Peyer's patch (tissue), 4 donors: ENCODE results near the gene STUM. TPM values are rescaled to one million over a fixed set of nuclear protein-coding genes. Genes with fewer than 3 reads are reported as not detected.

Source experiments
- DNase-seq, 3 donors: peaks; one replicate each; pipeline ENCODE4 v3.0.0-alpha.2; 2017 to 2019
- H3K27ac ChIP-seq, 4 donors: fragments of 200-600 bp; sonication (generic); one replicate each; pipeline ENCODE4 v1.5.1; 2016 to 2019
- H3K27me3 ChIP-seq, 2 donors: fragments of 200-600 bp; sonication (generic); one replicate each; pipeline ENCODE4 v1.5.1; 2019
- H3K36me3 ChIP-seq, 3 donors: fragments of 200-600 bp; sonication (generic); one replicate each; pipeline ENCODE4 v1.5.1; 2016 to 2019
- H3K4me1 ChIP-seq, 4 donors: fragments of 200-600 bp; sonication (generic); one replicate each; pipeline ENCODE4 v1.5.1; 2016 to 2019
- H3K4me3 ChIP-seq, 4 donors: fragments of 200-600 bp; sonication (generic); 1 replicate in 3 of 4; 2 replicates in 1 of 4; pipeline ENCODE4 v1.5.1; 2016 to 2019; ENCODE audit warnings: mild to moderate bottlenecking in 1 of 4
- H3K9me3 ChIP-seq, 4 donors: fragments of 200-600 bp; sonication (generic); one replicate each; pipeline ENCODE4 v1.5.1; 2016 to 2019; ENCODE audit warnings: mild to moderate bottlenecking in 1 of 4
- CTCF ChIP-seq, 6 experiments: fragments of 450-650 bp in 4 of 6; fragments of 200-600 bp in 2 of 6; sonication (generic) in 1 of 6; IDR thresholded peaks; one replicate each; pipeline ENCODE4 v1.5.1; 2017 to 2019; ENCODE audit warnings: antibody characterized with exemption in 6 of 6, mild to moderate bottlenecking in 3 of 6, moderate library complexity in 1 of 6
- POLR2A ChIP-seq, 2 donors: fragments of 450-650 bp; IDR thresholded peaks; one replicate each; pipeline ENCODE4 v1.5.1; 2017; ENCODE audit warnings: antibody characterized with exemption in 2 of 2, mild to moderate bottlenecking in 2 of 2, moderate library complexity in 2 of 2
- total RNA-seq, 4 donors: library from RNA; depleted of rRNA; stranded (reverse); fragments of >200 nt; gene quantifications; one replicate each; pipeline ENCODE4 v1.1.0, GENCODE V29; 2016

STUM gene
- total RNA-seq, 4 donors from 2014 or later = 1.4 to 4.6 (median 2.9) TPM

DNA sequence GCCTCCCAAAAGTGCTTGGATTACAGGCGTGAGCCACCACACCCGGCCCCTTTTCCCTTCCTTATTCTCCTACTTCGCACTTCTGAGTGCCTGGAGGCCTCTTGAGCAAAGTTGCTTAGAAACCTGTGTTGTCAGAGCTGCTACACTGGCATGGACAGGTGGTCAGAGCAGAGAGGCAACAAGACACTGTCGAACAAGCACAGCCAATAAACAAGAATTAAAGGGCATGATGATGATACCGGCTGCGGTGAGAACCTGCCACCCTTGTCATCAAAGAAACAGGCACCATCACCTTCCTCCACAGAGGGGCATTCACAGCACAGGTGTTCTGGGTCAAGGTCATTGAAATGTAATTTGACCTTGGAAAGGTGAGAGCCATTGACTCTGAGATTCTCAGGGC, 23.3 kb downstream of the STUM start:
- Histone ChIP-seq H3K9me3 (no peaks in the 10 kb centered on the region), H3K27ac (no peak overlapping the region), H3K27me3 (no peaks in the 10 kb centered on the region), H3K36me3 (no peaks in the 10 kb centered on the region), H3K4me1 (peaks cover 0 to 11% (median 0%) of the 10 kb centered on the region in 4 donors), H3K4me3 (no peak overlapping the region)
- DNase-seq = peak in 1 of 3 donors; percentile 23
- TF ChIP-seq CTCF (IDR thresholded peaks at IDR 0.05) (no peak), POLR2A (IDR thresholded peaks at IDR 0.05) (no peak)

DNA sequence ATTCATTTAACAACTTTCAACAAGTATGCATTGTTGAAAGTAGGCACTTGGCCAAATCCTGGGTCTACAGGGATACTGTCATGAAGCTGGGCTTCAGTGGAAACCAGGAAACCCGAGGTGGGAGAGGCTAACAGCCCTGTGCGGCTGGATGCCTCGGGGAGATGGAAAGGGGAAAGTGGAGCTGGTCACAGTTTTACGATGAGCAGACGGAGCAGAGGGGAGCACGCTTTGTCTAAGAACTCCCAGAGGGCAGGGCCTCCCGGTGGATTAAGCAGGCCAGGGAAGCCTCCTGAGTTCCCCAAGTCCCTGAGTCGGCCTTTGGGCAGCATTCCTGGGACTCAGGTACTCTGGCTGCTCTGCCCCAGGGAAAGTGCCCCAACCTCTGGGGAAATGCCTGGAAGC, 23.8 kb downstream of the STUM start:
- H3K36me3 ChIP-seq = no peaks in the 10 kb centered on the region
- no peaks in the 10 kb centered on the region for H3K9me3 ChIP-seq
- no peaks in the 10 kb centered on the region for H3K27me3 ChIP-seq
- peak in 2 of 3 donors; percentile 38 to 40 for DNase-seq
- no peak overlapping the region for H3K27ac ChIP-seq
- TF ChIP-seq POLR2A (IDR thresholded peaks at IDR 0.05) = no peak
- TF ChIP-seq CTCF (IDR thresholded peaks at IDR 0.05) = no peak
- H3K4me1 ChIP-seq = peaks cover 0 to 11% (median 0%) of the 10 kb centered on the region in 4 donors
- no peak overlapping the region for H3K4me3 ChIP-seq

- TF ChIP-seq POLR2A (IDR thresholded peaks at IDR 0.05) (no peak), CTCF (IDR thresholded peaks at IDR 0.05) (no peak)
- no peak for DNase-seq
- Histone ChIP-seq H3K27ac (no peak overlapping the region), H3K27me3 (no peaks in the 10 kb centered on the region), H3K9me3 (no peaks in the 10 kb centered on the region), H3K4me3 (no peak overlapping the region), H3K4me1 (no peaks in the 10 kb centered on the region), H3K36me3 (no peaks in the 10 kb centered on the region)
Measured at GRCh38 chr1:226574044-226574443, 25.5 kb downstream of the STUM start.

DNA sequence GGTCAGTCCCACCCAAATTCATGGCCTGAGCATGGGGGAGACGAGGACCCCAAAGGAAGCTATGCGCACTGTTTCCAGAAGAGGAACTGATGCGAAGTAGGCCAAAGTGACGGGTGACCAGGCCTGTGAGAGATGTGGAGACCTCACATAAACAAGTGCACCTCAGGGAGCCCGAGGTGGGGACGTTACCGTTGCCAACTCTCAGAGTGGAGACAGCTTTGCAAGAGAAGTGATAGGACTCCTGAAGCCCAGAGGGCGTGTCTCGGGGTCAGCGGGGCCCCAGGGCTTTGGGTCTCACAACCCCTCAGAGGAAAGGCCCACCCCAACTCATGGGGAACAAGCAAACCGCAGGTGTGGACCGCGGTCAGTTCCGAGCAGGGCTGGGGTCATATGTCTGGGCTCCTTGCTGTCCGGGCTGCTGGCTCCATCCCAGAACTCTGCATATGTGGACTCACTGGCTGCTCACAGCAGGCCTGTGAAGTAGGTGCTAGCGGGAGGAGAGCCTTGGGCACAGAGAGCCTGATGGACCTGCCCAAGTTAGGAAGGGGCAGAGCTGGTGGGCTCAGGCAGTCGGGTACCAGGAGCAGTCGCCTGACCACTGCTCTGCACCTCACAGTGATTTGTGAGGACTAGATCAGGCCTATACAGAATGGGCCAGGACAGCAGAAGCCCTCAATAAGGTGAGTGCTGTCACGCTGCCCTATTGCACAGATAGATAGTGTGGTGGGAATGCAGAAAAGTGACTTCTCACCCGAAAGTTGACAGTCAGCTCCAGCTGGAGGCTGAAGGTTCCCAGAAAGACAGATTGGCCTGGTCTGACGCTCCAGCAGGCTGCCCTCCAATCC, 26.2 kb downstream of the STUM start:
- H3K36me3 ChIP-seq = no peaks in the 10 kb centered on the region
- H3K27me3 ChIP-seq = no peaks in the 10 kb centered on the region
- TF ChIP-seq CTCF (IDR thresholded peaks at IDR 0.05) (no peak), POLR2A (IDR thresholded peaks at IDR 0.05) (no peak)
- H3K4me3 ChIP-seq = no peak overlapping the region
- H3K4me1 ChIP-seq = no peaks in the 10 kb centered on the region
- H3K9me3 ChIP-seq = no peaks in the 10 kb centered on the region
- no peak overlapping the region for H3K27ac ChIP-seq
- DNase-seq = peak in 1 of 3 donors; percentile 34

DNA sequence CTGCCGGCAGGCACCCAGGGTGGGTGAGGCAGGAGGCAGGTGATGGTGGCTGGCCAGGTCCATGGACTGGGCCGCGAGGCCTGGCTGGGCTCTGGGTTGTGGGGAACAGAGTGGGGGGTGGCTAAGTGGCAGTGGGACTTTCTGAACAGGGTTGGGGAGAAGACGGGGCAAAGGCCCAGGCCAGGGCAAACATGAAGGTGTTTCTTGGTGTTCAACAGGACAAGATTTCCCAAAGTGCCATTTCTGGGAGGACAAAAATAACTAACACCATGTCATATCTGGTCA, 26.8 kb downstream of the STUM start:
- H3K4me1 ChIP-seq = no peaks in the 10 kb centered on the region
- no peaks in the 10 kb centered on the region for H3K27me3 ChIP-seq
- H3K4me3 ChIP-seq = no peak overlapping the region
- TF ChIP-seq CTCF (IDR thresholded peaks at IDR 0.05) = no peak
- no peak for TF ChIP-seq POLR2A (IDR thresholded peaks at IDR 0.05)
- DNase-seq = peak in 1 of 3 donors; percentile 29
- H3K27ac ChIP-seq = no peak overlapping the region
- no peaks in the 10 kb centered on the region for H3K36me3 ChIP-seq
- H3K9me3 ChIP-seq = no peaks in the 10 kb centered on the region
